ENCODE results near the gene PARD6G. TPM values are rescaled to one million over a fixed set of nuclear protein-coding genes. Genes with fewer than 3 reads are reported as not detected.
A peak's percentile ranks its signal among the peaks of the same experiment; 100 is the strongest.

PARD6G gene
- total and polyA plus RNA-seq, 5 experiments from 2014 or later, result 0.13 to 0.34 (median 0.21) TPM; not detected in 1

DNA sequence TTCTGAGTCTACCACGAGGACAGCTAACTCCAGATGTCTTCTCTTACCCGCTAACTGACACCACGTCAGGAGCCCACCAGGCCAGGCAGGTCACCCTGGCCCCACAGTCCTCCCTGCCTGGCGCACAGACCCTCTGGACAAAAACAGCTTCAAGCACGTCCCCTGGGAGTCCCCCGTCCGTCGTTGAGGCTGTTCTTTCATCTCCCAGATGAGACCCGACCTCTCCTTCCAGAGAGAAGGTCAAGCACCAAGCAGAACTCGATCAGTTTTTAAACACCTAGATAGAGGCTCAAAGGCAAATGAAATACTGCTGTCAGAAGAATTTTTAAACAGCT is 57.8 kb downstream of the PARD6G start:
- no peak for ATAC-seq
- POLR2A ChIA-PET, result no interaction called here
- no peak overlapping the region for H3K4me3 Mint-ChIP-seq
- no peaks in the 10 kb centered on the region for H3K9me3 Mint-ChIP-seq
- H3K27me3 Mint-ChIP-seq, result peaks cover 0 to 27% (median 7%) of the 10 kb centered on the region in 5 donors
- peak overlapping the region in 1 of 10 donors; percentile 54 for H3K27ac Mint-ChIP-seq
- no peaks in the 10 kb centered on the region for H3K36me3 Mint-ChIP-seq
- no peak for DNase-seq
- no peaks in the 10 kb centered on the region for H3K4me1 Mint-ChIP-seq

GRCh38 chr18:80188643-80189530 is 58.4 kb downstream of the PARD6G start:
- Mint-ChIP-seq H3K36me3 (no peaks in the 10 kb centered on the region), H3K9me3 (no peaks in the 10 kb centered on the region), H3K27me3 (peaks cover 0 to 21% (median 3%) of the 10 kb centered on the region in 5 donors), H3K4me3 (no peak overlapping the region), H3K4me1 (no peaks in the 10 kb centered on the region), H3K27ac (no peak overlapping the region)
- POLR2A ChIA-PET, result no interaction called here
- DNase-seq (no peak), ATAC-seq (no peak)

- no peaks in the 10 kb centered on the region for H3K4me1 Mint-ChIP-seq
- no peaks in the 10 kb centered on the region for H3K36me3 Mint-ChIP-seq
- POLR2A ChIA-PET, result no interaction called here
- no peaks in the 10 kb centered on the region for H3K9me3 Mint-ChIP-seq
- no peak overlapping the region for H3K4me3 Mint-ChIP-seq
- DNase-seq (no peak), ATAC-seq (no peak)
- peaks cover 0 to 14% (median 3%) of the 10 kb centered on the region in 5 donors for H3K27me3 Mint-ChIP-seq
- H3K27ac Mint-ChIP-seq, result no peak overlapping the region
These were observed 59.2 kb downstream of the PARD6G start for GRCh38 chr18:80187956-80188642.

DNA sequence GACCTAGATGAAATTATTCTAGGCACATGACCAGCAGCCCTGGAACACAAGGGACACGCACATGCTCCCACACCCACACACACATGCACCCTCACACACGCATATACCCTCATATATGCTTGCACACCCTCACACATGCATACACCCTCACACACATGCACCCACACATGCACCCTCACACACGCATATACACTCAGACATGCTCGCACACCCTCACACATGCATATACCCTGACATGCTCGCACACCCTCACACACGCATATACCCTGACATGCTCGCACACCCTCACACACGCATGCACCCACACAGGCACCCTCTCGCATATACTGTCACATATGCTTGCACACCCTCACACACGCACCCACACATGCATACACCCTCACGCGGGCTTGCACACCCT is 61.8 kb downstream of the PARD6G start:
- Mint-ChIP-seq H3K4me1 (peaks cover 0 to 2% (median 0%) of the 10 kb centered on the region in 4 donors), H3K9me3 (no peaks in the 10 kb centered on the region), H3K27me3 (peaks cover 0 to 4% (median 0%) of the 10 kb centered on the region in 5 donors), H3K27ac (no peak overlapping the region), H3K4me3 (no peak overlapping the region), H3K36me3 (no peaks in the 10 kb centered on the region)
- no peak for DNase-seq
- ATAC-seq, result no peak
- POLR2A ChIA-PET, result no interaction called here

DNA sequence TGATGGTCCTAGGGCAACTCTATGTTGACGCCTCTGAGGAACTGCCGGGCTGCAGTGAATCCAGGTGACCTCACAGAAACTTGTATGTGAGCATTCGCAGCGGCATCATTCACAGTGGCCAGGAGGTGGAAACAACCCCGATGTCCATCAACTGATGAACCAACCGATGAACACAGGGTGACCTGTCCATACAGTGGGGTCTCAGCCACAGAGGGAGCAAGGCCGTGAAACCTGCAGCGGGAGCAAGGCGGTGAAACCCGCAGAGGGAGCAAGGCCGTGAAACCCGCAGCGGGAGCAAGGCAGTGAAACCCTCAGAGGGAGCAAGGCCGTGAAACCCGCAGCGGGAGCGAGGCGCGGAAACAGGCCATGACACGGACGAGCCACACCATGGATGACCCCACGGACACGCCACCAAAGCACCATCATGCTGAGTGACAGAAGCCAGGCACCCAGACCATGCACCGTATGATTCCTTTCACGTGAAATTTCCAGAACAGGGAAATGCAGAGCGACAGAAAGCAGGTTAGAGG is 63.0 kb downstream of the PARD6G start:
- Mint-ChIP-seq H3K27me3 (peaks cover 0 to 4% (median 0%) of the 10 kb centered on the region in 5 donors), H3K4me1 (peaks cover 0 to 2% (median 0%) of the 10 kb centered on the region in 4 donors), H3K27ac (peak overlapping the region in 1 of 10 donors; percentile 82), H3K4me3 (no peak overlapping the region), H3K36me3 (no peaks in the 10 kb centered on the region), H3K9me3 (no peaks in the 10 kb centered on the region)
- DNase-seq, result no peak
- POLR2A ChIA-PET, result no interaction called here
- no peak for ATAC-seq

- Mint-ChIP-seq H3K4me3 (no peak overlapping the region), H3K4me1 (peaks cover 0 to 4% (median 0%) of the 10 kb centered on the region in 4 donors), H3K27me3 (peaks cover 0 to 5% (median 1%) of the 10 kb centered on the region in 5 donors), H3K27ac (no peak overlapping the region), H3K36me3 (no peaks in the 10 kb centered on the region), H3K9me3 (no peaks in the 10 kb centered on the region)
- no peak for DNase-seq
- POLR2A ChIA-PET, result interaction anchor here (0.6 kb wide), 1 partner anchor 812 kb away, joined by 5 read pairs; no protein-coding TSS in a partner anchor
- no peak for ATAC-seq
These were observed 63.9 kb downstream of the PARD6G start for GRCh38 chr18:80183273-80184050.

DNA sequence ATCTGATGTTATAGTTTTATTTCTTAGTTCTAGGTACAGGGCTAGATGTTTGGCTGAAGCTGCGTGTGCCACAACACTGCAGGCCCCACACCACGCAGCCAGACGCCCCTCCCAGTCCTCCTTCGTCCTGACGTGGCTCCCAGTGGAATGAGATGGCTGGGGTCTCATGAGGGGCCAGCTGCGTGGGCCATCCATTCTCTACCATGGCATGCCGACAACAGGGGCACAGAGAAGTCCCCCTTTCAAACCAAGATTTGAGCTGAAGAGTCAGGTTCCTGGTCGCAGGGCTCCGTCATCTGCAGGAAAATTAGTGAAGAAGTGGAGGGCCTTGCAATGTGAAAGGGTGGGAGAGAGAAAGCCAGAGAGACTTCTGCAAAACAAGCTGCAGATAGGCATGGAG is 64.5 kb downstream of the PARD6G start:
- Mint-ChIP-seq H3K27ac (no peak overlapping the region), H3K4me3 (no peak overlapping the region), H3K36me3 (no peaks in the 10 kb centered on the region), H3K27me3 (peaks cover 0 to 8% (median 1%) of the 10 kb centered on the region in 5 donors), H3K9me3 (no peaks in the 10 kb centered on the region), H3K4me1 (peaks cover 0 to 4% (median 0%) of the 10 kb centered on the region in 4 donors)
- ATAC-seq (no peak), DNase-seq (no peak)
- POLR2A ChIA-PET, result interaction anchor here (0.6 kb wide), 1 partner anchor 811 kb away, joined by 5 read pairs; no protein-coding TSS in a partner anchor

- ATAC-seq (no peak), DNase-seq (no peak)
- Mint-ChIP-seq H3K4me1 (peaks cover 0 to 7% (median under 1%) of the 10 kb centered on the region in 4 donors), H3K4me3 (no peak overlapping the region), H3K9me3 (no peaks in the 10 kb centered on the region), H3K27me3 (peaks cover 0 to 8% (median 1%) of the 10 kb centered on the region in 5 donors), H3K36me3 (no peaks in the 10 kb centered on the region), H3K27ac (peak overlapping the region in 3 of 10 donors; percentile 40 to 84 (median 70))
- POLR2A ChIA-PET, result interaction anchor here (0.7 kb wide), 2 partner anchors 33 to 142 kb away, joined by 3 to 4 read pairs; no protein-coding TSS in a partner anchor
These were observed 65.5 kb downstream of the PARD6G start for GRCh38 chr18:80181642-80182461.

DNA sequence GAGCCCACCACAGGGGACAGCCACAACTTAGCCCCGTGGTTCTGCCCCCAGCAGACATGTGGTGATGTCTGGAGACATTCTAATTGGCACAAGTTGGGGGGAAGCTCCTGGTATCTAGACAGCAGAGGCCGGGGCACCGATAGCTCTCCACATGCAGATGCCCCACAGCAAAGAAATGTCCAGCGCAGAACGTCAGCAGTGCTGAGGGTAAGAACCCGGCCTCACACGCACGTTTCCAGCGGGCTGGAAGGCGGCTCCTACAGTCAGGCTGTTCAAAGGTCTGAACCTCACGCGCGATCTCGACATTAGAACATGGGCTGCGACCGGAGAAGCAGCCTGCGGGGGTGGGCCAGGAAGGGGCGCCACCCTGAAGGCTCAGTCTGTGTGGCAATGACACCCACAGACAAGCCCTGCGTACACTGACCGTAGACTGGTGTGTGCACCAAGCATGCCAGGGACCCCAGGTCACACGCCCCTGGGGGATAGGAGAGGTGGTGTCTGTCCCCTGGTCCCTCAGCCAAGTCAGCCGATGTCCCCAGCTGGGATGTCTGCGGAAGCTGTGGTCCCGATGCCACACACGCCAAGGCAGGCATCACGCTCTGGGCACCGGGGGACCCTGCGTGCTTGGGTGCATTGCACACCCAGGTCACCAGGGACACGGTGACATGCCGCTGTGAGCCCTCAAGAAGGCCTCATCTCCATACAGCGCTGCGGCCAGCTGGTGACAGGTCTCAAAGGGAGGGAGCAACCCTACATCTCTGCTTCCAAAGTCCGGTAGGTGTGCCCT is 66.3 kb downstream of the PARD6G start:
- no peak for ATAC-seq
- peaks cover 1 to 14% (median 7%) of the 10 kb centered on the region in 4 donors for H3K4me1 Mint-ChIP-seq
- H3K9me3 Mint-ChIP-seq, result no peaks in the 10 kb centered on the region
- DNase-seq, result no peak
- H3K27me3 Mint-ChIP-seq, result peaks cover 0 to 8% (median 1%) of the 10 kb centered on the region in 5 donors
- H3K4me3 Mint-ChIP-seq, result no peak overlapping the region
- POLR2A ChIA-PET, result no interaction called here
- H3K36me3 Mint-ChIP-seq, result no peaks in the 10 kb centered on the region
- peak overlapping the region in 2 of 10 donors; percentile 27 to 40 for H3K27ac Mint-ChIP-seq

GRCh38 chr18:80179857-80180558 is 67.3 kb downstream of the PARD6G start:
- Mint-ChIP-seq H3K4me1 (peaks cover 11 to 23% (median 17%) of the 10 kb centered on the region in 4 donors), H3K27ac (peak overlapping the region in 1 of 10 donors; percentile 60), H3K9me3 (no peaks in the 10 kb centered on the region), H3K36me3 (no peaks in the 10 kb centered on the region), H3K27me3 (peaks cover 0 to 8% (median 1%) of the 10 kb centered on the region in 5 donors), H3K4me3 (no peak overlapping the region)
- DNase-seq (no peak), ATAC-seq (no peak)
- POLR2A ChIA-PET, result no interaction called here
